CD4-positive, alpha-beta memory T cell (primary cell): ENCODE measurements around the gene CMTM8. TPM values are rescaled to one million over a fixed set of nuclear protein-coding genes. Genes with fewer than 3 reads are reported as not detected.
A peak's percentile ranks its signal among the peaks of the same experiment; 100 is the strongest.

Experiments used
- CTCF ChIA-PET: fragments of 350-600 bp; sonication (Branson Sonifier 250); formaldehyde crosslinking; loops from one replicate; lab custom pipeline; 2021; ENCODE audit warnings: inconsistent platforms; ENCODE audit not compliant: partially characterized antibody; lab: Charles Lee
- POLR2A ChIA-PET: fragments of 350-600 bp; sonication (Branson Sonifier 250); formaldehyde crosslinking; loops from one replicate; lab custom pipeline; 2021; ENCODE audit not compliant: partially characterized antibody; lab: Charles Lee
- DNase-seq, 5 donors: peaks; one replicate each; pipeline versions ENCODE4 v3.0.0 to v3.0.0-alpha.2; 2020 to 2022; ENCODE audit warnings: mixed read lengths in 1 of 5
- H3K27ac ChIP-seq: one replicate; pipeline ENCODE4 v1.7.0; 2013; ENCODE audit warnings: low read depth, low read length
- H3K27me3 ChIP-seq: 2 replicates; pipeline ENCODE4 v1.7.0; 2013; ENCODE audit warnings: mild to moderate bottlenecking, low read length, moderate library complexity; ENCODE audit not compliant: insufficient read depth
- H3K36me3 ChIP-seq: 2 replicates; pipeline ENCODE4 v1.7.0; 2013; ENCODE audit warnings: mild to moderate bottlenecking, low read length, moderate library complexity; ENCODE audit not compliant: insufficient read depth
- H3K4me1 ChIP-seq: 2 replicates; pipeline ENCODE4 v1.7.0; 2013; ENCODE audit warnings: mild to moderate bottlenecking, low read length, moderate library complexity; ENCODE audit not compliant: insufficient read depth
- H3K4me3 ChIP-seq, 2 donors: one replicate each; pipeline ENCODE4 v1.7.0; 2013; ENCODE audit warnings: low read length in 2 of 2, mild to moderate bottlenecking in 1 of 2
- H3K9me3 ChIP-seq, 2 donors: one replicate each; pipeline ENCODE4 v1.7.0; 2013; ENCODE audit warnings: low read length in 2 of 2, control low read depth in 1 of 2; ENCODE audit not compliant: control insufficient read depth in 1 of 2
- H3K27ac Mint-ChIP-seq, 7 donors: one replicate each; pipeline ENCODE4 v1.8.0; 2020 to 2021; ENCODE audit warnings: mixed read lengths in 7 of 7, mild to moderate bottlenecking in 6 of 7, inconsistent platforms in 3 of 7, moderate library complexity in 3 of 7
- H3K27me3 Mint-ChIP-seq, 2 donors: one replicate each; pipeline ENCODE4 v1.8.0; 2020 to 2021; ENCODE audit warnings: mixed read lengths in 2 of 2
- H3K36me3 Mint-ChIP-seq, 2 donors: one replicate each; pipeline ENCODE4 v1.8.0; 2020 to 2021; ENCODE audit warnings: mixed read lengths in 2 of 2, inconsistent platforms in 1 of 2, mild to moderate bottlenecking in 1 of 2
- H3K4me1 Mint-ChIP-seq, 4 donors: one replicate each; pipeline ENCODE4 v1.8.0; 2020 to 2021; ENCODE audit warnings: mixed read lengths in 4 of 4, mild to moderate bottlenecking in 1 of 4
- H3K4me3 Mint-ChIP-seq, 8 donors: one replicate each; pipeline ENCODE4 v1.8.0; 2020 to 2021; ENCODE audit warnings: mixed read lengths in 8 of 8, mild to moderate bottlenecking in 7 of 8, moderate library complexity in 6 of 8, inconsistent platforms in 3 of 8
- H3K9me3 Mint-ChIP-seq, 8 donors: one replicate each; pipeline ENCODE4 v1.8.0; 2020 to 2021; ENCODE audit warnings: mixed read lengths in 8 of 8, mild to moderate bottlenecking in 5 of 8, inconsistent platforms in 3 of 8, moderate library complexity in 1 of 8
- intact Hi-C: fragments of 100-400 bp; cut with micrococcal nuclease; formaldehyde crosslinking; loops from one replicate; pipeline ENCODE4 v1.15.1; 2023
- polyA plus RNA-seq, 2 donors: library from polyadenylated mRNA; unstranded; fragments of 300-500 nt; fragmentation: Illumina TruSeq; gene quantifications; one replicate each; pipeline ENCODE4 v1.2.3, GENCODE V29; 2021
- total RNA-seq, 2 experiments: library from RNA; stranded (reverse); gene quantifications; one replicate each; pipeline ENCODE4 v1.2.3, GENCODE V29; 2021

The CMTM8 gene
- total and polyA plus RNA-seq, 4 experiments from 2014 or later, result 11.9 to 17.8 (median 14.8) TPM

GRCh38 chr3:32255345-32255744, 16.9 kb downstream of the CMTM8 start:
- H3K9me3 Mint-ChIP-seq, result peaks cover 0 to 7% (median 5%) of the 10 kb centered on the region in 8 donors
- Histone ChIP-seq H3K27me3 (no peaks in the 10 kb centered on the region), H3K4me3 (no peak overlapping the region), H3K9me3 (no peaks in the 10 kb centered on the region), H3K36me3 (no peaks in the 10 kb centered on the region), H3K27ac (no peak overlapping the region), H3K4me1 (peaks cover 19% of the 10 kb centered on the region)
- DNase-seq, result no peak
- no peak overlapping the region for H3K27ac Mint-ChIP-seq
- H3K36me3 Mint-ChIP-seq, result peaks cover 4 to 13% of the 10 kb centered on the region in 2 donors
- H3K27me3 Mint-ChIP-seq, result no peaks in the 10 kb centered on the region
- H3K4me1 Mint-ChIP-seq, result peaks cover 14 to 33% (median 22%) of the 10 kb centered on the region in 4 donors
- CTCF ChIA-PET, result interaction anchor here (1.2 to 2.3 kb wide), 2 partner anchors 15 to 79 kb away, joined by 3 to 9 read pairs; no protein-coding TSS in a partner anchor
- intact Hi-C loops, result no loop called here
- H3K4me3 Mint-ChIP-seq, result no peak overlapping the region
- POLR2A ChIA-PET, result no interaction called here

- Histone ChIP-seq H3K4me3 (no peak overlapping the region), H3K27ac (no peak overlapping the region), H3K9me3 (no peaks in the 10 kb centered on the region), H3K36me3 (no peaks in the 10 kb centered on the region), H3K27me3 (no peaks in the 10 kb centered on the region), H3K4me1 (peaks cover 19% of the 10 kb centered on the region)
- DNase-seq, result no peak
- ChIA-PET CTCF (interaction anchor here (2.3 kb wide), 1 partner anchor 16 kb away, joined by 9 read pairs; no protein-coding TSS in a partner anchor), POLR2A (no interaction called here)
- Mint-ChIP-seq H3K27me3 (no peaks in the 10 kb centered on the region), H3K4me3 (no peak overlapping the region), H3K36me3 (peaks cover 4 to 10% of the 10 kb centered on the region in 2 donors), H3K9me3 (peaks cover 0 to 7% (median 5%) of the 10 kb centered on the region in 8 donors), H3K4me1 (peaks cover 12 to 33% (median 21%) of the 10 kb centered on the region in 4 donors), H3K27ac (no peak overlapping the region)
- intact Hi-C loops, result no loop called here
Measured at GRCh38 chr3:32256206-32256605, 17.7 kb downstream of the CMTM8 start.

DNA sequence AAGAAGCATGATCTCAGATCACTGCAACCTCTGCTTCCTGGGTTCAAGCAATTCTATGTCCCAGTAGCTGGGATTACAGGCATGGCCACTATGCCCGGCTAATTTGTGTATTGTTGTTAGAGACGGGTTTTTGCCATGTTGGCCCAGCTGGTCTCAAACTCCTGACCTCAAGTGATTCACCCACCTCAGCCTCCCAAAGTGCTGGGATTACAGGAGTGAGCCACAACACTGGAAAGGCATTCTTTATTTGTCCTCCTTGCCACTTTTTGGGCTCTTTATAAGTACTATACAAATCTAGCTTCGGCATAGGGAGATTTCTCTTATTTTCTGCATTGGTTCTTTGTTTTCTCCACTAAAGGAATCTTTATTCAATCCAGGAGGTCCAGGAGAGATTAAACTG, 18.6 kb downstream of the CMTM8 start:
- Mint-ChIP-seq H3K36me3 (peaks cover 8 to 13% of the 10 kb centered on the region in 2 donors), H3K27me3 (no peaks in the 10 kb centered on the region), H3K4me3 (no peak overlapping the region), H3K27ac (peak overlapping the region in 2 of 7 donors; percentile 2 to 16), H3K4me1 (peaks cover 12 to 33% (median 21%) of the 10 kb centered on the region in 4 donors), H3K9me3 (peaks cover 0 to 7% (median 5%) of the 10 kb centered on the region in 8 donors)
- Histone ChIP-seq H3K4me3 (no peak overlapping the region), H3K4me1 (peaks cover 19% of the 10 kb centered on the region), H3K36me3 (no peaks in the 10 kb centered on the region), H3K9me3 (no peaks in the 10 kb centered on the region), H3K27ac (no peak overlapping the region), H3K27me3 (no peaks in the 10 kb centered on the region)
- intact Hi-C loops, result no loop called here
- CTCF ChIA-PET, result interaction anchor here (1.4 to 4.1 kb wide), 2 partner anchors 18 to 81 kb away, joined by 3 to 26 read pairs; partner anchors contain the start of gene CMTM8
- POLR2A ChIA-PET, result interaction anchor here (1.1 to 1.3 kb wide), 2 partner anchors 12 to 17 kb away, joined by 3 to 4 read pairs; no protein-coding TSS in a partner anchor
- no peak for DNase-seq

DNA sequence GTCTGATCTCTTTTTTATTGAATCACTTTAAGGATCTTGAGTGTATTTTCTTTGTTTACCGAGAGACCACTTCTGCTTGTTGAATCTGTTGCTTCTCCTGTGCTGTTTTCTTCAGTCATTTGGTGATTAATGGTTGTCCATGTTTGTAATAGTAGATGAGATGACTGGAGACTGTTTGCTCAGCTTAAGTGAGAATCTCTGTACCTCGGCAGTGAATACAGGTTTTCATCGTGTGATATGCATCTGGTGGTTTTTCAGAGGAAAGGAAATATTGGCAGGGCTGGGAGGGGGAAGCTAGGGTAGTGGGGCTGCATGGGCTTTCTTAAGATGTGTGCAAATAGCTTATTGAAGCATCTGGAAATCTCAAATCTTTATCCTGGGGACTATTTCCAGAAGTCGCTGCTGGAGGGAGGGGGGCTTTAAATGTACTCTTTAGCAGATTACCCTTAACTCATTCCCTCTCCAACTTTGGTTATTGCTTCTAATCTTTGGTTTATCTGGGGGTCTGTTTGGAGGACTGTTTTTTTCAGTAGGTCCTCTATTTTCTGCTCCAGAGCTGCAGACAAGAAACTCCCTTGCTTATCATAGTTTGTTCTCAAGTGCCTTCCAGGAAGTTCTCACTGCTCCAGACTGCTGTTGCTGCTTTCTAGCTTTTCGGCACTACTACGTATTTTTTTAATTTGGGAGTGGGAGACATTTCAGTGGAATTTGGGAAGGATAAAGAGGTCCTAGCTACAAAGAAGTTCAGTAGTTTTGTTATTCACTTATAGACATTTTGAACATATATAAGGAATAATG, 19.4 kb downstream of the CMTM8 start:
- H3K4me1 ChIP-seq, result peaks cover 19% of the 10 kb centered on the region
- Mint-ChIP-seq H3K4me3 (peak overlapping the region in 4 of 8 donors; percentile 7 to 52 (median 12)), H3K27me3 (no peaks in the 10 kb centered on the region), H3K9me3 (peaks cover 0 to 7% (median 5%) of the 10 kb centered on the region in 8 donors), H3K4me1 (peaks cover 12 to 33% (median 20%) of the 10 kb centered on the region in 4 donors), H3K36me3 (peaks cover 9 to 14% of the 10 kb centered on the region in 2 donors), H3K27ac (peak overlapping the region in 4 of 7 donors; percentile 1 to 24 (median 13))
- no peak overlapping the region for H3K27ac ChIP-seq
- ChIA-PET POLR2A (interaction anchor here (1.1 to 1.3 kb wide), 2 partner anchors 13 to 18 kb away, joined by 3 to 4 read pairs; no protein-coding TSS in a partner anchor), CTCF (interaction anchor here (1.1 to 4.1 kb wide), 5 partner anchors 9 to 81 kb away, joined by 3 to 26 read pairs (median 4); partner anchors contain the start of gene CMTM8)
- intact Hi-C loops, result no loop called here
- H3K4me3 ChIP-seq, result no peak overlapping the region
- no peaks in the 10 kb centered on the region for H3K27me3 ChIP-seq
- H3K9me3 ChIP-seq, result no peaks in the 10 kb centered on the region
- H3K36me3 ChIP-seq, result no peaks in the 10 kb centered on the region
- DNase-seq, result peak in 1 of 5 donors; percentile 6

DNA sequence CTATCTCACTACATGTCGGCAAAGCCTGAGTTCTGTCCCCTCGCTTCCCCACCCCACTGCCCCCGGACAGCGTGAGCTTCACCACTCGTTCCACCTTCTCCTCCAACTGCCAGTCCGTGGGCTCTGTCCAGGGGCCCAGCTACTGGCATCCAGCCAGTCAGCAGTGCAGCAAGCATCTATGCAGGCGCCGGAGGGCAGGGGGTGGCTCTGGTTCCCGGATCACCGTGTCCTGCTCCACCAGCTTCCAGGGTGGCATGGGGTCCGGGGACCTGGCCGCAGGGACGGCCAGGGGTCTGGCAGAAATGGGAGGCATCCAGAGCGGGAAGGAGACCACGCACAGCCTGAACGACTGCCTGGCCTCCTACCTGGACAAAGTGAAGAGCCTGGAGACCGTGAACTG, 20.4 kb downstream of the CMTM8 start:
- Mint-ChIP-seq H3K27ac (no peak overlapping the region), H3K36me3 (peaks cover 9 to 13% of the 10 kb centered on the region in 2 donors), H3K9me3 (peaks cover 0 to 7% (median 5%) of the 10 kb centered on the region in 8 donors), H3K4me3 (no peak overlapping the region), H3K4me1 (peaks cover 12 to 33% (median 20%) of the 10 kb centered on the region in 4 donors), H3K27me3 (no peaks in the 10 kb centered on the region)
- H3K36me3 ChIP-seq, result no peaks in the 10 kb centered on the region
- intact Hi-C loops, result no loop called here
- H3K4me1 ChIP-seq, result peaks cover 19% of the 10 kb centered on the region
- no peaks in the 10 kb centered on the region for H3K9me3 ChIP-seq
- DNase-seq, result no peak
- POLR2A ChIA-PET, result no interaction called here
- H3K4me3 ChIP-seq, result no peak overlapping the region
- no peaks in the 10 kb centered on the region for H3K27me3 ChIP-seq
- CTCF ChIA-PET, result interaction anchor here (1.1 to 4.1 kb wide), 4 partner anchors 10 to 36 kb away, joined by 3 to 26 read pairs (median 6); partner anchors contain the start of gene CMTM8
- H3K27ac ChIP-seq, result no peak overlapping the region

- Histone ChIP-seq H3K4me3 (no peak overlapping the region), H3K36me3 (no peaks in the 10 kb centered on the region), H3K9me3 (no peaks in the 10 kb centered on the region), H3K4me1 (peaks cover 18% of the 10 kb centered on the region), H3K27me3 (no peaks in the 10 kb centered on the region), H3K27ac (no peak overlapping the region)
- ChIA-PET POLR2A (no interaction called here), CTCF (no interaction called here)
- no peak for DNase-seq
- Mint-ChIP-seq H3K36me3 (peaks cover 7% of the 10 kb centered on the region in 2 donors), H3K27me3 (no peaks in the 10 kb centered on the region), H3K27ac (no peak overlapping the region), H3K4me1 (peaks cover 9 to 23% (median 18%) of the 10 kb centered on the region in 4 donors), H3K9me3 (no peaks in the 10 kb centered on the region), H3K4me3 (no peak overlapping the region)
- intact Hi-C loops, result no loop called here
Measured at GRCh38 chr3:32261545-32261944, 23.1 kb downstream of the CMTM8 start.

DNA sequence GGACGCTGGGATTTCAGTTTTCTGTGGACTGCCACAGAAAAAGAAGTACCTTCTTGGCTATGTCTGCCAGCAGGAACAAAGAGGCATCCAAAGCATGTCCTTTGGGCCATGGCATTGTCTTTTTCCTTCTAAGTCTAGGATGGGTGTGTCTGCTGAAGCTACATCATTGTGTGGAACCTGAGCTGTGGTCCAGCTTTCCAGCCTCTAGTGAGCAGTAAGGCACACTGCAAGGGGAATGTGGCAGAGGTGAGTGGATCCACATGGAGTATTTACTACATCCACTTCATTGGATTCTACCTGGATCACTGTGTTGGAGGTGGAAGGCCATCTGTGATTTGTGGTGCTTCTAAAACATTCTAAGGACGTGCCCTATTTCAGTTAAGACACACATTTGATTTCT, 23.7 kb downstream of the CMTM8 start:
- ChIA-PET POLR2A (no interaction called here), CTCF (interaction anchor here (0.7 to 1.9 kb wide), 5 partner anchors 10 to 34 kb away, joined by 3 to 4 read pairs (median 3); no protein-coding TSS in a partner anchor)
- Histone ChIP-seq H3K4me3 (no peak overlapping the region), H3K4me1 (peaks cover 11% of the 10 kb centered on the region), H3K27ac (no peak overlapping the region), H3K36me3 (no peaks in the 10 kb centered on the region), H3K9me3 (no peaks in the 10 kb centered on the region), H3K27me3 (no peaks in the 10 kb centered on the region)
- Mint-ChIP-seq H3K27ac (no peak overlapping the region), H3K36me3 (peaks cover 7% of the 10 kb centered on the region in 2 donors), H3K4me1 (peaks cover 8 to 18% (median 14%) of the 10 kb centered on the region in 4 donors), H3K9me3 (peaks cover 0 to 1% (median 0%) of the 10 kb centered on the region in 8 donors), H3K27me3 (no peaks in the 10 kb centered on the region), H3K4me3 (no peak overlapping the region)
- intact Hi-C loops, result no loop called here
- no peak for DNase-seq
